Panc1 (cell line): Measurements from ENCODE around the gene TRIM44. TPM values are rescaled to one million over a fixed set of nuclear protein-coding genes. Genes with fewer than 3 reads are reported as not detected.

ENCODE experiments used
- ATAC-seq: fragments of 200-7000 bp; cut with Tn5 transposase; 2 replicates; pipeline ENCODE4 v1.9.1; 2020; ENCODE audit warnings: mild to moderate bottlenecking, moderate library complexity
- BruUV-seq: library from RNA; stranded (reverse); fragments of 400-500 nt; replicated peaks from 2 replicates; lab custom pipeline; 2021; lab: Mats Ljungman, UMichigan
- CTCF ChIA-PET: fragments of 300-600 bp; sonication (Branson Sonifier 250); formaldehyde crosslinking; loops from one replicate; lab custom pipeline; 2022; ENCODE audit warnings: antibody characterized with exemption; lab: Charles Lee
- POLR2A ChIA-PET: fragments of 300-600 bp; sonication (Branson Sonifier 250); formaldehyde crosslinking; loops from one replicate; lab custom pipeline; 2022; ENCODE audit warnings: antibody characterized with exemption; lab: Charles Lee
- DNase-seq: peaks from one replicate; pipeline ENCODE4 v3.0.0-alpha.2; 2010; ENCODE audit warnings: low read depth, low spot score
- H3K27ac ChIP-seq: 2 replicates; pipeline ENCODE4 v1.5.1; 2011; ENCODE audit warnings: mild to moderate bottlenecking, low read length, inconsistent platforms
- H3K27me3 ChIP-seq: fragments of 200-500 bp; sonication (Bioruptor generic); 2 replicates; pipeline ENCODE4 v1.6.0; 2014; ENCODE audit warnings: low read length, inconsistent platforms; ENCODE audit not compliant: control insufficient read depth, insufficient read depth
- H3K36me3 ChIP-seq: fragments of 200-500 bp; sonication (Bioruptor generic); 2 replicates; pipeline ENCODE4 v1.5.1; 2014; ENCODE audit warnings: inconsistent platforms, mild to moderate bottlenecking, low read length, moderate library complexity; ENCODE audit not compliant: control insufficient read depth, insufficient read depth
- H3K4me1 ChIP-seq: 2 replicates; pipeline ENCODE4 v1.5.1; 2011; ENCODE audit warnings: inconsistent platforms, mild to moderate bottlenecking, low read length, moderate library complexity; ENCODE audit not compliant: control insufficient read depth, insufficient read depth
- H3K4me3 ChIP-seq, 2 experiments: 2 replicates each; pipeline ENCODE4 v1.5.1; 2011 to 2012; ENCODE audit warnings: low read depth in 2 of 2, low read length in 2 of 2, mild to moderate bottlenecking in 2 of 2, inconsistent platforms in 1 of 2, moderate library complexity in 1 of 2
- H3K9me3 ChIP-seq: fragments of 200-500 bp; sonication (Bioruptor generic); 2 replicates; pipeline ENCODE4 v1.5.1; 2014; ENCODE audit warnings: low read depth, mild to moderate bottlenecking, inconsistent platforms, low read length, moderate library complexity; ENCODE audit not compliant: control insufficient read depth, insufficient read depth
- CTCF ChIP-seq: fragments of 450-650 bp; IDR thresholded peaks from 2 replicates; pipeline ENCODE4 v1.5.1; 2017; ENCODE audit warnings: mild to moderate bottlenecking
- POLR2AphosphoS5 ChIP-seq: IDR thresholded peaks from 2 replicates; pipeline ENCODE4 v1.6.1; 2012; ENCODE audit warnings: mild to moderate bottlenecking, low read depth, low read length, moderate library complexity
- REST ChIP-seq, 2 experiments: IDR thresholded peaks; 2 replicates each; pipeline ENCODE4 v1.6.1; 2011 to 2012; ENCODE audit warnings: low read depth in 2 of 2, control low read depth in 1 of 2, low read length in 1 of 2, mild to moderate bottlenecking in 1 of 2, moderate library complexity in 1 of 2; ENCODE audit not compliant: insufficient read depth in 1 of 2
- SIN3A ChIP-seq: IDR thresholded peaks from 2 replicates; pipeline ENCODE4 v1.6.1; 2012; ENCODE audit warnings: low read depth, mild to moderate bottlenecking, low read length, moderate library complexity, borderline replicate concordance; ENCODE audit not compliant: insufficient read depth
- TCF7L2 ChIP-seq: IDR thresholded peaks from 2 replicates; pipeline ENCODE4 v1.6.1; 2011; ENCODE audit warnings: mild to moderate bottlenecking, low read depth, low read length, inconsistent platforms
- in situ Hi-C: cut with HindIII; loops from 2 replicates; pipeline ENCODE4 v1.10.0; 2016; ENCODE audit warnings: low sequenced_read_pairs, low pct_unique_long_range_greater_than_20kb
- intact Hi-C: fragments of 100-400 bp; cut with micrococcal nuclease; formaldehyde crosslinking; loops from one replicate; pipeline ENCODE4 v1.10.0; 2022; ENCODE audit not compliant: unreplicated experiment
- total RNA-seq: library from RNA; stranded (reverse); gene quantifications from one replicate; pipeline ENCODE4 v1.2.1, GENCODE V29; 2021; ENCODE audit not compliant: unreplicated experiment

Gene TRIM44
- total RNA-seq, 1 experiment from 2014 or later: 80.3 TPM

GRCh38 chr11:35786188-35786587 lies 123.6 kb downstream of the TRIM44 start:
- no peak for DNase-seq
- no TSS peak for BruUV-seq
- Histone ChIP-seq H3K4me1 (peaks cover 5% of the 10 kb centered on the region), H3K4me3 (no peak overlapping the region), H3K9me3 (no peaks in the 10 kb centered on the region), H3K27ac (no peak overlapping the region), H3K27me3 (no peaks in the 10 kb centered on the region), H3K36me3 (no peaks in the 10 kb centered on the region)
- CTCF ChIA-PET: no interaction called here
- TF ChIP-seq TCF7L2 (no peak), REST (IDR thresholded peaks at IDR 0.05; ENCODE audit: insufficient read depth in 1 of 2, low read depth in 2 of 2, low read length in 1 of 2) (no peak), SIN3A (no peak), CTCF (no peak), POLR2AphosphoS5 (no peak)
- POLR2A ChIA-PET: no interaction called here
- in situ Hi-C loops (no loop called here), intact Hi-C loops (no loop called here)
- no peak for ATAC-seq

GRCh38 chr11:35787013-35787504 lies 124.5 kb downstream of the TRIM44 start:
- no peaks in the 10 kb centered on the region for H3K27me3 ChIP-seq
- no TSS peak for BruUV-seq
- POLR2A ChIA-PET: no interaction called here
- ATAC-seq (no peak), DNase-seq (no peak)
- in situ Hi-C loops: no loop called here
- no peak overlapping the region for H3K4me3 ChIP-seq
- TF ChIP-seq POLR2AphosphoS5 (no peak), SIN3A (no peak), CTCF (no peak)
- intact Hi-C loops: no loop called here
- CTCF ChIA-PET: no interaction called here
- H3K9me3 ChIP-seq: no peaks in the 10 kb centered on the region
- H3K4me1 ChIP-seq: peaks cover 5% of the 10 kb centered on the region
- no peak overlapping the region for H3K27ac ChIP-seq
- no peaks in the 10 kb centered on the region for H3K36me3 ChIP-seq
